GM19372 (cell line): ENCODE data around the gene ACTR5.
"Not testable (repeated sequence)": the region's sequence is repeated elsewhere in the genome, so short reads cannot be mapped to it uniquely, and the experiment has no call there.

Experiments used
- ATAC-seq: cut with Tn5 transposase; IDR thresholded peaks from one replicate; pipeline ENCODE4 v1.9.1; 2021; ENCODE audit warnings: mild to moderate bottlenecking, low read depth, moderate library complexity; ENCODE audit not compliant: unreplicated experiment

Gene ACTR5

GRCh38 chr20:38804221-38804620 lies 56.0 kb downstream of the ACTR5 start:
- ATAC-seq, result no peak

- peak; percentile 45 for ATAC-seq
Observed at GRCh38 chr20:38804682-38805501, 56.6 kb downstream of the ACTR5 start.

GRCh38 chr20:38805502-38805957 lies 57.3 kb downstream of the ACTR5 start, which contains the start of gene PPP1R16B:
Gene PPP1R16B (plus strand): TSS chr20:38805697. CDS start chr20:38835926, 30,229 bp downstream.
- peak; percentile 57 for ATAC-seq

- no peak for ATAC-seq
Observed at GRCh38 chr20:38805958-38806854, 57.9 kb downstream of the ACTR5 start.

- no peak for ATAC-seq
Observed at GRCh38 chr20:38806855-38807655, 58.8 kb downstream of the ACTR5 start.

- no peak for ATAC-seq
Observed at GRCh38 chr20:38809942-38810341, 61.7 kb downstream of the ACTR5 start.

GRCh38 chr20:38810926-38811630 lies 62.8 kb downstream of the ACTR5 start:
- ATAC-seq, result no peak

- ATAC-seq, result no peak
Observed at GRCh38 chr20:38811769-38812168, 63.5 kb downstream of the ACTR5 start.

- no peak for ATAC-seq
Observed at GRCh38 chr20:38812182-38812581, 63.9 kb downstream of the ACTR5 start.

- ATAC-seq, result no peak
Observed at GRCh38 chr20:38812709-38813573, 64.7 kb downstream of the ACTR5 start.

- ATAC-seq, result not testable (repeated sequence)
Observed at GRCh38 chr20:38813574-38813962, 65.3 kb downstream of the ACTR5 start.

- no peak for ATAC-seq
Observed at GRCh38 chr20:38815446-38815845, 67.2 kb downstream of the ACTR5 start.

GRCh38 chr20:38818113-38819065 lies 70.1 kb downstream of the ACTR5 start:
- ATAC-seq, result no peak
